ENCODE results near the gene ADCY5.

The ADCY5 gene

DNA sequence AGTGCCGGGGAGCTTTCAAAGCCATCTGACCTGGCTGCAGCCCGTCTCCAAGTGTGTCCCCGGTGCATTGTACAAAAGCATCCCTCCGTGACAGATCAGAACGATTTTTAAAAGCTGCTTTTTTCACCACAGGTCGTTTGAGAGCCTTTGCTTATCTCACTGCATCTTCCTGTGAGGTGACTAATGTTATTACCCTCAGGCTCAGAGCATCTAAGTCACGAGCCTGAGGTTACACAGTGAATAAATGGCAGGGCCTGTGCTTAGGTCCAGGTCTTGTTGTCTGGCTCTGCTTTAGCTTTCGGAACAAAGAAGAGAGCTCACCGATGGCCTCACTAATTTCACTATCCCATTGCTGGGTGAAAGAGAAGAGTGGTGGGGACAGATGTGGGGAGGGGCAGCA, 163.8 kb downstream of the ADCY5 start:
- H3K4me1 ChIP-seq (ENCODE audit: control insufficient read depth, insufficient read depth, low read length), result no peaks in the 10 kb centered on the region
- TF ChIP-seq ZNF341 (tag by site-specific recombination; IDR thresholded peaks at IDR 0.05; ENCODE audit: low read depth), result no peak
- no peak for TF ChIP-seq ZBTB11 (tag by site-specific recombination; conservative IDR thresholded peaks at IDR 0.05; ENCODE audit: low read depth)
- no peak for TF ChIP-seq SETDB1 (IDR thresholded peaks at IDR 0.05; ENCODE audit: insufficient read length, low read length)
- no peak for TF ChIP-seq GFI1B (tag by site-specific recombination; IDR thresholded peaks at IDR 0.05)
- no peak for TF ChIP-seq ZNF174 (tag by site-specific recombination; IDR thresholded peaks at IDR 0.05)
- CTCF ChIA-PET, result interaction anchor here (1.2 to 2.1 kb wide), 2 partner anchors 8 to 403 kb away, joined by 4 to 7 read pairs; no protein-coding TSS in a partner anchor
- POLR2A ChIA-PET, result no interaction called here
- no peaks in the 10 kb centered on the region for H3K9me3 ChIP-seq (ENCODE audit: control insufficient read depth, insufficient read depth, low read depth, low read length)
- no peak overlapping the region for H3K4me3 ChIP-seq (ENCODE audit: low read depth, low read length)
- no peak overlapping the region for H3K27ac ChIP-seq (ENCODE audit: extremely low read depth, low read depth, low read length)
- H3K36me3 ChIP-seq (ENCODE audit: control insufficient read depth in 2 of 2, insufficient read depth in 1 of 2, low read length in 2 of 2), result no peaks in the 10 kb centered on the region

GRCh38 chr3:123284399-123285010, 164.4 kb downstream of the ADCY5 start:
- Histone ChIP-seq H3K9me3 (ENCODE audit: control insufficient read depth, insufficient read depth, low read depth, low read length) (no peaks in the 10 kb centered on the region), H3K36me3 (ENCODE audit: control insufficient read depth in 2 of 2, insufficient read depth in 1 of 2, low read length in 2 of 2) (no peaks in the 10 kb centered on the region), H3K4me3 (ENCODE audit: low read depth, low read length) (no peak overlapping the region), H3K27ac (ENCODE audit: extremely low read depth, low read depth, low read length) (no peak overlapping the region), H3K4me1 (ENCODE audit: control insufficient read depth, insufficient read depth, low read length) (no peaks in the 10 kb centered on the region)
- ChIA-PET POLR2A (no interaction called here), CTCF (interaction anchor here (0.6 to 2.1 kb wide), 2 partner anchors 7 to 827 kb away, joined by 3 to 7 read pairs; no protein-coding TSS in a partner anchor)
- TF ChIP-seq, protein P1, sequence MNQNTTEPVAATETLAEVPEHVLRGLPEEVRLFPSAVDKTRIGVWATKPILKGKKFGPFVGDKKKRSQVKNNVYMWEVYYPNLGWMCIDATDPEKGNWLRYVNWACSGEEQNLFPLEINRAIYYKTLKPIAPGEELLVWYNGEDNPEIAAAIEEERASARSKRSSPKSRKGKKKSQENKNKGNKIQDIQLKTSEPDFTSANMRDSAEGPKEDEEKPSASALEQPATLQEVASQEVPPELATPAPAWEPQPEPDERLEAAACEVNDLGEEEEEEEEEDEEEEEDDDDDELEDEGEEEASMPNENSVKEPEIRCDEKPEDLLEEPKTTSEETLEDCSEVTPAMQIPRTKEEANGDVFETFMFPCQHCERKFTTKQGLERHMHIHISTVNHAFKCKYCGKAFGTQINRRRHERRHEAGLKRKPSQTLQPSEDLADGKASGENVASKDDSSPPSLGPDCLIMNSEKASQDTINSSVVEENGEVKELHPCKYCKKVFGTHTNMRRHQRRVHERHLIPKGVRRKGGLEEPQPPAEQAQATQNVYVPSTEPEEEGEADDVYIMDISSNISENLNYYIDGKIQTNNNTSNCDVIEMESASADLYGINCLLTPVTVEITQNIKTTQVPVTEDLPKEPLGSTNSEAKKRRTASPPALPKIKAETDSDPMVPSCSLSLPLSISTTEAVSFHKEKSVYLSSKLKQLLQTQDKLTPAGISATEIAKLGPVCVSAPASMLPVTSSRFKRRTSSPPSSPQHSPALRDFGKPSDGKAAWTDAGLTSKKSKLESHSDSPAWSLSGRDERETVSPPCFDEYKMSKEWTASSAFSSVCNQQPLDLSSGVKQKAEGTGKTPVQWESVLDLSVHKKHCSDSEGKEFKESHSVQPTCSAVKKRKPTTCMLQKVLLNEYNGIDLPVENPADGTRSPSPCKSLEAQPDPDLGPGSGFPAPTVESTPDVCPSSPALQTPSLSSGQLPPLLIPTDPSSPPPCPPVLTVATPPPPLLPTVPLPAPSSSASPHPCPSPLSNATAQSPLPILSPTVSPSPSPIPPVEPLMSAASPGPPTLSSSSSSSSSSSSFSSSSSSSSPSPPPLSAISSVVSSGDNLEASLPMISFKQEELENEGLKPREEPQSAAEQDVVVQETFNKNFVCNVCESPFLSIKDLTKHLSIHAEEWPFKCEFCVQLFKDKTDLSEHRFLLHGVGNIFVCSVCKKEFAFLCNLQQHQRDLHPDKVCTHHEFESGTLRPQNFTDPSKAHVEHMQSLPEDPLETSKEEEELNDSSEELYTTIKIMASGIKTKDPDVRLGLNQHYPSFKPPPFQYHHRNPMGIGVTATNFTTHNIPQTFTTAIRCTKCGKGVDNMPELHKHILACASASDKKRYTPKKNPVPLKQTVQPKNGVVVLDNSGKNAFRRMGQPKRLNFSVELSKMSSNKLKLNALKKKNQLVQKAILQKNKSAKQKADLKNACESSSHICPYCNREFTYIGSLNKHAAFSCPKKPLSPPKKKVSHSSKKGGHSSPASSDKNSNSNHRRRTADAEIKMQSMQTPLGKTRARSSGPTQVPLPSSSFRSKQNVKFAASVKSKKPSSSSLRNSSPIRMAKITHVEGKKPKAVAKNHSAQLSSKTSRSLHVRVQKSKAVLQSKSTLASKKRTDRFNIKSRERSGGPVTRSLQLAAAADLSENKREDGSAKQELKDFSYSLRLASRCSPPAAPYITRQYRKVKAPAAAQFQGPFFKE (tag by site-specific recombination; IDR thresholded peaks at IDR 0.05; ENCODE audit: borderline replicate concordance), result no peak
- TF ChIP-seq ZNF416 (tag by site-specific recombination; IDR thresholded peaks at IDR 0.05) (no peak), GLIS1 (tag by site-specific recombination; IDR thresholded peaks at IDR 0.05) (no peak), ZNF558 (tag by site-specific recombination; IDR thresholded peaks at IDR 0.05) (no peak), ZNF175 (tag by site-specific recombination; IDR thresholded peaks at IDR 0.05) (no peak), ZNF585B (tag by site-specific recombination; IDR thresholded peaks at IDR 0.05) (no peak), ZBTB7A (tag by site-specific recombination; IDR thresholded peaks at IDR 0.05; ENCODE audit: low read depth) (no peak), GLIS2 (tag by site-specific recombination; IDR thresholded peaks at IDR 0.05) (no peak), ZNF555 (tag by site-specific recombination; conservative IDR thresholded peaks at IDR 0.05) (no peak), MEIS1 (CRISPR knock-in tag; IDR thresholded peaks at IDR 0.05; ENCODE audit: borderline replicate concordance) (no peak), ZNF561 (tag by site-specific recombination; IDR thresholded peaks at IDR 0.05; ENCODE audit: borderline replicate concordance) (no peak), MYNN (tag by site-specific recombination; IDR thresholded peaks at IDR 0.05; ENCODE audit: borderline replicate concordance) (no peak), ZNF660 (tag by site-specific recombination; IDR thresholded peaks at IDR 0.05) (no peak), GLI2 (tag by site-specific recombination; IDR thresholded peaks at IDR 0.05; ENCODE audit: borderline replicate concordance, low read depth) (no peak), HOXD13 (CRISPR knock-in tag; IDR thresholded peaks at IDR 0.05; ENCODE audit: borderline replicate concordance) (no peak), ZNF707 (tag by site-specific recombination; IDR thresholded peaks at IDR 0.05) (no peak), ZNF423 (tag by site-specific recombination; IDR thresholded peaks at IDR 0.05) (no peak), ZNF549 (tag by site-specific recombination; IDR thresholded peaks at IDR 0.05) (no peak), ZNF768 (tag by site-specific recombination; IDR thresholded peaks at IDR 0.05) (no peak), ZFP69B (tag by site-specific recombination; IDR thresholded peaks at IDR 0.05) (no peak)
